Stimulated activated CD8-positive, alpha-beta memory T cell treated with anti-CD3 and anti-CD28 coated beads, Interleukin-15, amount 100 ng/mL, for 1 hour (primary cell): ENCODE measurements around the gene SUMO2.
"Not testable (repeated sequence)": the region's sequence is repeated elsewhere in the genome, so short reads cannot be mapped to it uniquely, and the experiment has no call there.

Experiments
- DNase-seq: peaks from one replicate; pipeline ENCODE4 v3.0.0-alpha.2; 2020; ENCODE audit warnings: low read depth

SUMO2 gene

DNA sequence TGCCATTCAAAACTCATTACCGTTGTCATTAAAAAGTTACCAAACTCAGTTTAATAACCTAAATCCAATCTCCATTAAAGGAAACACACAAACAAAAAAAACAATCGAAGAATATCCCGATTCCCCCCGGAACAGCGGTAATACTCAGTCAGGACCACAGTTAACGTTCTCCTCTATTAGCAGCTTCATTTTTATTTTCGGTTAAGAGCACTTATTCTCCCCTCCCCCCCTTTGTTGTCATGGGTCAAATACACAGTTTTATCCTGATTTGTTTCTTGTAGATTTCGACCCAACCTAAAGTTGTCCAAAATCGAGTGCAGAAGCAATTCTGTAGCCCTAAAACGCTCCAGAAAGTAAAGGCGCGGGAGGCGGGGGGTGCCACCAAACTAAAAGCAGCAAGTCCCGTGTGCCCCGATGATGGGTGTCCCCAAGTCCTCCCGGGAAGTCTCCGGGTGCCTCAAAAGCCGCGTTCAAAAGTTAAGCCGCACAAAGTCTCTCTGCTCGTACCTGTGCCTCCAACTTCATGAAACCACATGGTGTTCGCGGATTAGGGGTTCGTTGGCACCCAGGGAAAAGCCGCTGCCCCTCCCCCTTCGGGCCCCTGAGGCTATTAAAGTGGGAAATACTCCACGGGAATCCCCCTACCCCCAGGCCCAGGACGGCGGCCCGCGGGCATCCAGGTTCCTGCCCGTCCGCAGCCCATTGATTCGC, 996 bp downstream of the SUMO2 start:
- DNase-seq, result peak; percentile 4

DNA sequence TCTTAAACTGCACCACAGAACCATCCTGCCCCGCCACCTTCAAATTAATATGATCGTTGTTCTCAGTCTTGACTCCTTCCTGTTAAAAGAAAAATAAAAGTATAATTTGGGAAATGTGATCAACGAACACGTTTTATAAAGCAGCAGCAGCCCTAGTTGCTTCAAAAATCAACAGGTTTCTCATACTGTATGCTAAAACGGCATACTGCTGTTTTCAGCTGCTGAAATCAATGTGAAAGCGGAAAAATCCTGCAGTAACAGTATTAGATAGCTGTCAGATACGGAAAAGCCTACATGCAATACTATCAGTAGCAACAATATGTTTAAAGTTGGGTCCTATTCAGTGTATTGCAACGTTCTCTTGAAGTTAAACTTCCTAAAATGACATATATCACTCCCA, 1.6 kb downstream of the SUMO2 start:
- no peak for DNase-seq

DNA sequence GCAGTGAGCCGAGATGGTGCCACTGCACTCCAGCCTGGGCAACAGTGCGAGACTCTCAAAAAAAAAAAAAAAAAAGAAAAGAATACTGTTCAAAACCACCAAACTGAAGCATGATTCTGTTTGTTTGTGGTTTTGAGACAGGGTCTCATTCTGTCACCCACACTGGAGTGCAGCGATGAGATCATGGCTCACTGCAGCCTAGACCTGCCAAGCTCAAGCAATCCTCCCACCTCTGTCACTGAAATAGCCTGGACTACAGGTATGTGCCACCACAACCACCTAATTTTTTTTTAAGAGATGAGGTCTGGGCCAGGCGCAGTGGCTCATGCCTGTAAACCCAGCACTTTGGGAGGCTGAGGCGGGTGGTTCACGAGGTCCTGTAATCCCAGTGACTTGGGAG, 4.3 kb downstream of the SUMO2 start:
- DNase-seq, result no peak

DNA sequence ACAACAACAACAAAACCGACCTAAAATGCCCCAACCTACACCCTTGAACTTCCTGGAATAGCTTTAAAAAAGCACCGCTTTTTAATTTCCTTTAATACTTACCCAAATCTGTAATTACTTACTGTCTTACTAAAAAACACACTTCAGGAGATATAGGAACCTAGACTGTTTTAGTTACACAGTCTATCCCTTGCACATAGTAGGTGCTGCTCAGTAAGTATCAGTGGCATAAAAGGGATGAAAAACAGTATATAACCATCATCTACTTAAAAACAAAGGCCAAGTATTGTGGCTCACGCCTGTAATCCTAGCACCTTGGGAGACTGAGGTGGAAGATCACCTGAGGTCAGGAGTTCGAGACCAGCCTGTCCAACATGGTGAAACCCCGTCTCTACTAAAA, 6.1 kb downstream of the SUMO2 start:
- DNase-seq, result no peak

DNA sequence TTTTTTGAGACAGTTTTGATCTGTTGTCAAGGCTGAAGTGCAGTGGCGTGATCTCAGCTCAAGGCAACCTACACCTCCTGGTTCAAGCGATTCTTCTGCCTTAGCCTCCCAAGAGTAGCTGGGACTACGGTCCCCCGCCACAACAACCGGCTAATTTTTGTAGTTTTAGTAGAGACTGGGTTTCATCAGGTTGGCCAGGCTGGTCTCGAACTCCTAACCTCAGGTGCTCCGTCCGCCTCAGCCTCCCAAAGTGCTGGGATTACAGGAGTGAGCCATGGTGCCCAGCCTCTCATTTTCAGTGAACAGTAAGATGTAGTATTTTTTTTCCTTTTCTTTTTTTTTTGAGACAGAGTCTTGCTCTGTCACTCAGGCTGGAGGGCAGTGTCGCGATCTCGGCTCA, 7.8 kb downstream of the SUMO2 start:
- DNase-seq, result no peak

DNA sequence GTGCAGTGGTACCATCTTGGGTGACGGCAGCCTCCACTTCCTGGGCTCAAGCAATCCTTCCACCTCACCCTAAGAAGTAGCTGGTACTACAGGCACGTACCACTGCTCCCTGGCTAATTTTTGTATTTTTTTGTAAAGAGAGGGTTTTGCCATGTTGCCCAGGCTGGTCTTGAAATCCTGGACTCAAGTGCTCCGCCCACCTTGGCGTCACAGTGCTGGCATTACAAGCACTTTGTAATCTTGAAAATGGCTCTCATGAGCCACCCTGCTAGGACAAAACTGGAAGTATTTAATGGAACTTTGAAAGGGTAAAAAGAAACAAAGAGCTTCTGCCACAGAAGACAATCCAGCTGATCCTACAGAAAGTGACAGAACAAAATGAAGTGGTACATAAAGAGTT, 9.2 kb downstream of the SUMO2 start:
- no peak for DNase-seq

DNA sequence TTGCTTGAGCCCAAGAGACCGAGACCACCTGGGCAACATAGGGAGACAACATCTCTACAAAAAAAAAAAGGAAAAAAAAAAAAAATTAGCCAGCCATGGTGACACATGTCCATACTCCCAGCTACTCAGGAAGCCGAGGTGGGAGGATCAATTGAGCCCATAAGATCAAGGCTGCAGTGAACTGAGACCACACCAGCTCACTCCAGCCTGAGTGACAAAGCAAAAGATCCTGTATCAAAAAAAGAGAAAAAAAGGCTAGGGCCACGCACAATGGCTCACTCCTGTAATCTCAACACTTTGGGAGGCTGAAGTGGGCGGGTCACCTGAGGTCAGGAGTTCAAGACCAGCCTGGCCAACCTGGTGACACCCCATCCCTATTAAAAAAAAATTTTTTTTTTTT, 13.8 kb downstream of the SUMO2 start:
- no peak for DNase-seq

DNA sequence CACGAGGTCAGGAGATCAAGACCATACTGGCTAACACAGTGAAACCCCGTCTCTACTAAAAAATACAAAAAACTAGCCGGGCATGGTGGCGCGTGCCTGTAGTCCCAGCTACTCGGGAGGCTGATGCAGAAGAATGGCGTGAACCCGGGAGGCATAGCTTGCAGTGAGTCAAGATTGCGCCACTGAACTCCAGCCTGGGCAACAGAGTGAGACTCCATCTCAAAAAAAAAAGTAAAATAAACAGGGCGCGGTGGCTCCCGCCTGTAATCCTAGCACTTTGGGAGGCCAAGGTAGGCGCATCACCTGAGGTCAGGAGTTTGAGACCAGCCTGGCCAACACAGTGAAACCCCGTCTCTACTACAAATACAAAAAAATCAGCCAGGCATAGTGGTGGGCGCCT, 18.2 kb downstream of the SUMO2 start:
- not testable (repeated sequence) for DNase-seq

DNA sequence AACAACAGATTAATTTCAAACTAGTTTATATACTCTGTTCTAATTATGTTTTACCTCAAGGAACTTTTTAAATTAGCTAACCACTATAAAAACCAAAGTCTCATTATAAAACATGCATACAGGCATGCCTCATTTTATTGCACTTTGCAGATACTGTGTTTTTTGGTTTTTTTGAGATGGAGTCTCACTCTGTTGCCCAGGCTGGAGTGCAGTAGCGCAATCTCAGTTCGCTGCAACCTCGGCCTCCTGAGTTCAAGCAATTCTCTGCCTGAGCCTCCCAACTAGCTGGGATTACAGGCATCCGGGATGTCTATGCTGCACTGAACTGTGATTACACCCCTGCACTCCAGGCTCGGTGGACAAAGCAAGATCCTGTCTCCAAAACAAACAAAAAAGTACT, 19.7 kb downstream of the SUMO2 start:
- DNase-seq, result no peak

DNA sequence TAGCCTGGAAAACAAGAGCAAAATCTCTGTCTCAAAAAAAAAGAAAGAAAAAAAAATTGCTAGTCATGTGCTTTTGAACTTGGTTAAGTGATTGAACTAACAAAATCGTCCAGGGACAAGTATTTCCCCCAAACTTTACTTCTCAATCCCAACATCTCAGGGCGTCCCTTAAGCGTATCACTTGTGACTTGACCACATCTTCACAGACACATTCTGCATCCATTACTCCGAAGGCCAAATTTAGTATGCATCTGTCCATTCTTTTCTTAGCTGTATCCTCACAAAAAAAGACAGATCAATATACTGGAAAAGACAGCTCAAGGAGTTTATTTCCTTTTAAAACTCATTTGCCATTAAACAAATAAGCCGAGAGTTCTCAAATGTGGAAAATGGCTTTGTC, 22.5 kb downstream of the SUMO2 start:
- DNase-seq, result no peak

DNA sequence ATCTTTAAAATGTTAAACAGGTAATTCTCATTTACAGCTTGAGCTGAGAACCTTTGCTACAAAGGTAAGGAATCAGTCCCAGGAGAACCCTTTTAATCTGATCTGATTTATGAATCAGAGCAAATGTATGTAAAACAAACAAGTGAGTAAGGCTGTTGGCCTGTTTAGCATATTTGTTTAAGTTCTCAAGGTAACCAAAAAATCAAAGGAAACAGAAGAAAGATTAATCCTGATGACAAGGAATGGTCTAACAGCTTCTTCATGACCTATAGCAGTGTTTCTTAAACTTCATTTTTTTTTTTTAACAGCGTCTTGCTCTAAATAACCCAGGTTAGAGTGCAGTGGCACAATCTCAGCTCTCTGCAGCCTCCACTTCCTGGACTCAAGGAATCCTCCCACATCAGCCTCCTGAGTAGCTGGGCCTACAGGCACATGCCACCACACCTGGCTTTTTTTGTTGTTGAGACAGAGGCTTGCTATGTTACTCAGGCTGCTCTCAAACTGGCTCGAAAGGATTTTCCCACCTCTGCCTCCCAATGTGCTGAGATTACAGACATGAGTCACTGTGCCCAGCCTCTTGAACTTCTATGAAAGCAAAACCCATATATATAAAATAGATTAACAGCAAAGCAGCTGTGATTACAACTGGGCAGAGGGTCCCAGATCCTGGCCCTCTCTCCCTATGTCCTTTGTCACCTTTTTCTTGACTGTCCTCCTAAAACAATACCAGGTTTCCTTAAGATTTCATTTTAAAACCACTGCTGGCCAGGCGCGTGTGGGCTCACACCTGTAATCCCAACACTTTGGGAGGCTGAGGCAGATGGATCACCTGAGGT, 23.3 kb downstream of the SUMO2 start:
- no peak for DNase-seq

DNA sequence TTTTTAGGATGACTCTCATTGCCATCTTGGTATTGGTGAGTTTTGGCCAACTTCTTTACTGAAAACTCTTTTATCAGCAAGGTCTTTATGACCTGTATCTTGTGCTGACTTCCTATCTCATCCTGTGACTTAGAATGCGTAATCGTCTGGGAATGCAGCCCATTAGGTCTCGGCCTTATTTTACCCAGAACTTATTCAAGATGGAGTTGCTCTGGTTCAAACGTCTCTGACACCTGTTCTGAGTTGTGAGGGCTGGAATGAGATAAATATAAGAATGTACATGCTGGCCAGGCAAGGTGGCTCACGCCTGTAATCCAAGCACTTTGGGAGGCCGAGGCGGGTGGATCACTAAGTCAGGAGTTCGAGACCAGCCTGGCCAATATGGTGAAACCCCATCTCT, 24.3 kb downstream of the SUMO2 start:
- not testable (repeated sequence) for DNase-seq

DNA sequence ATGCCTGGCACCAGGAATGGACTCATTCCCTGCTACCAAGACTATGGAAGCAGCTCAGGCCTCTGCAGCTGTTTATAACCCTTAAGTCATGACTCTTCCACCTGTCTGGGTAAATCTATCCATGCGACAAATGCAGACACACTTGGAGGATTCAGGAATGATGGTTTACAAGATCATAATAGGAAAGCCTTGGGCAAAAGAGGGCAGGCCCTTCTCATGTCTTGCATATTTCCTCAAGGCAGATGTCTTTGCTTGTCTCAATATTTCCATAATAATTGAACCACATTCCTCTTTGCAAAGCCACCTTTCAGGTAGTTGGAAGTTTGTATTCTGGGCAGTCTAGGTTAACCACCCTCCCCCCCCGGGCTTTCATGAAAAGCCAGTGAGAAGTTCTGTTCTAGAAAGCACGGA, 27.6 kb downstream of the SUMO2 start:
- no peak for DNase-seq

DNA sequence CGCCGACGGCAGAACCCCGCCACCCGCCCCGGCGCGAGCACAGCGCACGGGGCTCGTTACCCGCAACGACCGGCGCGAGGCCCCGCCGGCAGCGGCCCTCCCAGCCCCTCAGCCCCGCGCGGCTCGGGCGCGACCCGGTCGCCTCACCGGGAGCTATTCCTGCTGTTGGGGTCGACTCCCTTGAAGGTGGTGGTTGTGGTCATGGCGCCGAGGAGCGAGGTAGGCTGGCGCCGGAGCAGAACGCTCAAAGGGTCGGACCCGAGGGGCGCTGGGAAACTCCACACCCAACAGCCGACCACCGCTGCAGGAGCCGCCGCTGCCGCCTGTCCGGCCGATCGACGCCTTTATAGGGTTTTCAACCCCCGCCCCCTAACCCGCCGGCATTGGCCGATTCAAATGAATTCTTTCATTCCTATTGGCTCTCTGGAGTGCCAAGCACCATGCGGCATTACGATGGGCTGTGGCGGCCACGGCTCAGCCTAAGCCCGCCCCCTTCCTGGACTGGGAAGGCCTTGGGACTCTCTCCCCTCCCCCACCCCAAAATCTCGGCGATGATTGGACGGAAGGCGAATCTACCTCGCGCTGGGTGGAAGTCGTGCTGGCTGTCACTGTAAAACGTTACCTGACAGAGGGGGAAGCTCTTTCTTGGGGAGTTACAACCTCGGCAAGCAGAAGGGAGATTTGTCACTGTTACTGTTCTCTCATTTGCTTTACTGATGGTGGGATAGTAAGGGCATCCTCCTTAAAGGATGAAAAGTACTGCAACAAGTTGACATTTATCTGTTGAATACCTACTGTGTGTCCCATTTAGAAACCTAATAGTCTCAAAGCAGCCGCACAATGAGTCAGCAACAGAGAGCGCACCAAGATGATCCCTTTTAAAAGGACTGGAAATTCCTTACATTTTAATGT, 28.3 kb downstream of the SUMO2 start, which contains the start of gene JPT1:
JPT1 (minus strand) TSS at position 318 of the 912 bp plus-strand sequence; CDS start at position 203, 115 bp downstream.
- DNase-seq, result peak; percentile 91

DNA sequence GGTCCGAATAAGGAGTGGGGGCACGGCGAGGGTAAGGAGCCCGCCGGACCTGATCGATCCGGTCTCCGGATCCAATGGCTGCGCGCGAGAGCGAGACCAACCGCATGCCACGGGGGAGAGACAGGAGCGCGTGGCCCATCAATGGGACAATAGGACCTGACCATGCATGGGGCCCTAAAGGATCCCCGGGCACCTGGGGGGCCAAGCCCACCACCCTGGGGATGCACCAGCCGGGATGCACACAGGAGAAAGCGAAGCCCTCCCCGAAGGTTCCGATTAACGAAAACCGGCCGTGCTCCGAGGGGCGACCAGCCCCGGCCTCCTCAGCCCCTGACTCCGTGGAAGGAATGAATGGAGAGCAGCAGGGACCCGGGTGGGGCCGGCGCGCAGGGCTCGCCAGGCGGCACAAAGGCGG, 29.0 kb downstream of the SUMO2 start:
- DNase-seq, result no peak

DNA sequence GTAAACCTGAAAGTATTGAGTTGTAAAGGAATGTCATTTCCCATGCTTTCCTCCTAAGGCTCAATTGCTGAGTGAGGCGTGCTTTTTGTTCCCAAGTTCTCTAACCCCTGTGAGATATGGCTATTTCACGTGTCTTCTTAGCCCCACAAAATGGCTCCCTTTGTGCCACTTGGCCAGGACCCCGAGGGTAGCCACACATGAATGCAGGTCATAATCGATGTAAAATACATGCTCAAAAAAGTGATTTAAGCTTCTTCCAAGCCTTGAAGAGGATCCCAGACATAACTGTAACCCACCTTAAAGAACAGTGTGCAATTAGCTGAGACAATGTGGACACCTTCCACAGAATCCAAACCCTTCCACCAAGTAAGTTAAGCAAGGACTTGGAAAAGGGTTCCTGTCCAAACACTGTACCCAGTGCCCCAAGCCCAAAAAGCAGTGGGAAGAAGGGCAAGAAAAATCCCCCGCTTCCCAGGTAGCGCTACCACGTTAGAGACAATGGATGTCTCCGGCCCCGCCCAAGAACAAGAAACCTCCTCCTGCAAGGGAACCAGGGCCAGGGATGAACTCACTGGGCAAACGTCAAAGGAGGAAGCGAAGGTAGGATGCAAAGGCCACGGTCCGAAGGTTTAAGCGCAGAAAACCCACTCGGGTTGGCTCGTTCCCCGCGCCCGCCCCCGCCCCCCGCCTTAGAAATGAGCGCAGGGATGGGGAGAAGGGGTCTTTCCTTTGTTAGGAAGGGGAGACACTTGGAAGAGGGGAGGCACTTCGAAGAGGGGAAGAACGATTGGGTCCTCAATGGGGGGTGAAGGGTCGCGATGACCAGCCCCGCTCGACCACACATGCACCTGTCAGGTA, 29.6 kb downstream of the SUMO2 start:
- no peak for DNase-seq

DNA sequence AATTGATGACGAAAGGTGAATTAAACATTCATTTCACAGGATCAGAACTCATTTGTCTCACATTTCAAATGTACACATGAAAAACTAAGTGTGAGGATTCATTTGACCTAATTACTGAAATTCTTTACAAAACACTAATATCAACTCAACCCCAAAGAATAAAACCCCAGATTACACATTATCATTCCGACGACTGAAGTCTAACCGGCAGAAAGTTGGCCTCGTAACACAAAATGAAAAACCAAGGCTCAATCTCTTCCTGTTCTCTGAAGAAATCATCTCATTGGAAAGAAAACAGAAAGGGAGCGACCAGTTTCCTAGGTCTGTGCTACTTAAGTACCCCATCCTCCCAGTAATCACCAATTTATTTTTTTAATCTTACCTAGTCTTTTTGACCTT, 30.2 kb downstream of the SUMO2 start:
- DNase-seq, result no peak

DNA sequence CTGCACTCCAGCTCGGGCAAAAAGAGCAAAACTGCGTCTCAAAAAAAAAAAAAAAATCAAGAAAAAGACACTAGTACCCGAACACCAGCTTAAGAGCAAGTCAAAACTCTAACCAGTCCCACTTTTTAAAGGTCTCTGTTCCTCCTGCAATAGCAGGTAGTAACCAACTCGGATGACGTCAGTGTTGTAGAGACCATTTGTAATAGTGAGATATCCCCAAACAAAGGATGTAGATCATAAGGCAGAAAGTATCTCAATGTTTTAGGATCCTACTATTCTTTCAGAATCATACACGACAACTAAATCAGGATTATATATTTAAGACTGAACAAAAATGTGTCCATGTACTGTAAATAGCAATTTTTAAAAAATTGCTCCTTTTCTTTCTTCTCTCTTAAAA, 30.8 kb downstream of the SUMO2 start:
- no peak for DNase-seq

DNA sequence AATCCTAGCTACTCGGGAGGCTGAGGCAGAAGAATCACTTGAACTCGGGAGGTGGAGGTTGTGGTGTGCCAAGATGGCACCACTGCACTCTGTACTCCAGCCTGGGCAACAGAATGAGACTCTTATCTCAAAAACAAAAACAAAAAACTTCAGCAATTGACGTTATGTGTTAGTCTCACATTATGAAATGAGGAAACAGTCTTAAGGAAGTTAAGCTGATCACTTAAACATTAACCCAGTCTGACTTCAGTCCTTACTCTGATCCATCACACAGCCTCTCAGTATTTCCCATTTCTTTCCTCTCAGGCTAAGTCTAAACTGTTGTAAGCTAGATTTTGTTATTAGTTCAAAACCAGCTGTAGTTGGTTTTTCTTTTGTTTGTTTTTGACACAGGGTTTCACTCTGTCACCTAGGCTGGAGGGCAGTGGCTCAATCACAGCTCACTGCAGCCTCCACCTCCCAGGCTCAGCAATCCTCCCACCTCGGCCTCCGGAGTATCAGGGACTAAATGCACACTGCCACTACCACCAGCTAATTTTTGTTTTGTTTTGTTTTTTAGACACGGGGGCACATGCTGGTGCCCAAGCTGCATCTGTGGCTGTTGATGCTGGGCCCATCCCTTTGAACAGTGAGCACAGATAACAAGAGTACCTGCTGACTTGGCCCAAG, 34.7 kb downstream of the SUMO2 start:
- no peak for DNase-seq

DNA sequence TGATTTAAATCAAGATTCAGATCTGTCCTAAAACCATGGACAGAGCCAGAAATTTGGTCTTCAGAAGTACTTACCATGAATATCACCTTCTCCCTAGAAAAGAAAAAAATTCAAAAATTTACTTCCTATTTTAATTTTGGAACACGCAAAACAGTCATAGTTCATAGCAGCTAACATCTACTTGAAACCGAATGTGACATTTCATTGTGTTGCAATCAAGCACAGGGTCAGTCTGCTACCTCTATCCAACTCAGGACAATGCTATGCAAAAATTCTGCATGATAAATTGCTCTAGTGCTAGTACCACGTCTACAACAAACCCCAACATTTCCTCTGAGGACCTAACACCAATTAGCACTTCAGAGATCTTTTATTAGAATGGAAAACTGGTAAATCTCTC, 36.2 kb downstream of the SUMO2 start:
- no peak for DNase-seq
